ENCODE measurements around the gene STX8.
"Not testable (repeated sequence)": the region's sequence is repeated elsewhere in the genome, so short reads cannot be mapped to it uniquely, and the experiment has no call there.

Gene STX8

DNA sequence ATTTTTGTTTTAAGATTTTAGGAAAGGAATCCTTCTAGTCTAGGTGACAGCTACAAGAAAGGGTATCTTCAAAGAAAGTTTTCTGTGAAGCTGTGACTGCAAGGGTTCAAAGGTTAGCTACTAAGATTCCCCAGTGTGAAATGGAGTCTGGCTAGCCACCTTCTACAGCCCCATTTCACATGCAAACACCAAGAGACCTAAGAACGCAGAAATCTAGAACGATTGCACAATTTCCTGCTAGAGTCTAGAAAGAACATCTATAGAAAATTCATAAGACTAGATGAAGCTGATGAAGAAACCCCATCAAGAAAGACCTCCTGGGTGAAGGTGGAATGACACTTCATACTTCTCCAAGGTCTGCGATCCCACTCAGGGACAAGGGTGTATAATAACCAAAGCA is 77.1 kb downstream of the STX8 start:
- no peak for DNase-seq

DNA sequence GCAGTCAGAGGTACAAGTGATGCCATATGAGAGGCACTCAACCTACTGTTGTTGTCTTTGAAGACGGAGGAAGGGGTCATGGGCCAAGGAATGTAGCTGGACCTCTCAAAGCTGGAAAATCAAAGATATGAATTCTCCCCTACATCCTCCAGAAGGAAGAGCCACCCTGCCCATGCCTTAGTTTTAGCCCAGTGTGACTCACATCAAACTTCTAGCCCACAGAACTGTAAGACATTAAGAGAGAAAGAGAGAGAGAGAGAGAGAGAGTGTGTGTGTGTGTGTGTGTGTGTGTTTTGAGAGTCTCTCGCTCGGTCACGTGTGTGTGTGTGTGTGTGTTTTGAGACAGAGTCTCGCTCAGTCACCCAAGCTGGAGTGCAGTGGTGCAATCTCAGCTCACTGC is 87.1 kb downstream of the STX8 start:
- DNase-seq, result no peak

DNA sequence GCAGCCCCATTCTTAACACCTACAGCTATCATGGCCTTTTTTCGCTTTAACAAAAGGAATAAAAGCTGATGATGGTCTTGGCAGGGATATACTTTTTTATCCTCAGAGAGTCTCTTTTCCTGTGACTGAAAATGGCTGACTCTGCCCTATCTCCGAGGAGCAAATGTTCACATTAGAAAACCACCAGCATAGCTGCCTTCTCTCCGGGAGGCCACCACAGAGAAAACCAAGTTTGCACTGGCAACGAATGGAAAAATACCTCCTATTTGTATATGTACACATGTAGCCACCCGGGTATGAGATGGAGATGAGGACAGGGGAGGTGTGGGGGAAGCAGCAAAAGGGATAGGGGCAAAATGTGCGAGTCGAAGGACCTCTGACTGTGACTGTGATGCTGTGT is 88.2 kb downstream of the STX8 start:
- DNase-seq, result no peak

DNA sequence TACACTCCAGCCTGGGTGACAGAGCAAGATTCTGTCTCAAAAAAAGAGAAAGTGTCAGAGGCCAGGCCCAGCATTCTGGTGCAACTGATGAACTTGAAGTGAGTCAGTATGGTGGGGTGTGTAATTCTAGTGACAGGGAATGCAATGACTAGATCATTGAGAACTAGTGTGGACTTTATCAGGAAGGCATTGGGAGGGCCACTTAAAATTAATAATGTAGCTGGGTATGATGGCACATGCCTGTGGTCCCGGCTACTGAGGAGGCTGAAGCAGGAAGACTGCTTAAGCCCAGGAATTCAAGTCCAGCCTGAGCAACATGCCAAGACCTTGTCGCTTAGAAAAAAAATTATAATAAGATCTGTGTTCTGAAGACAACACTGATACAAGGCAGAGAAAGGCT is 90.8 kb downstream of the STX8 start:
- no peak for DNase-seq

DNA sequence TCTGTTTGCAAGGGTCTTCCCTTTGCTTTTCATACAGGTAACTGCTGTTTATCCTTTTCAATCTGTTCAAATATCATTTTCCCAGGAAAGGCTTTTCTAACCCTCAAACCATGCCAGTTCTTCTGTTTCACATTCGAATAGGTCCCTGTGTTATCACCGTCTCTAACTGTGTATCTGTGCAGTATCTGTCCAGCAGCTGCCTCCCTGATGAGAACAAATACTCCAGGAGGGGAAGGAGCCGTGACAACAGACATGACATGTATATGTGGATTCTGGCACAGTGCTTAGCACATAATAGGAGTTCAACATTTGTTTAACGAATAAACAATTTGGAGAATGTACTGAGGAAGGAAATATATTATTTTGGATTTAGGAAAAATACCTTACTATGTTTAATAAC is 95.7 kb downstream of the STX8 start:
- DNase-seq, result no peak

DNA sequence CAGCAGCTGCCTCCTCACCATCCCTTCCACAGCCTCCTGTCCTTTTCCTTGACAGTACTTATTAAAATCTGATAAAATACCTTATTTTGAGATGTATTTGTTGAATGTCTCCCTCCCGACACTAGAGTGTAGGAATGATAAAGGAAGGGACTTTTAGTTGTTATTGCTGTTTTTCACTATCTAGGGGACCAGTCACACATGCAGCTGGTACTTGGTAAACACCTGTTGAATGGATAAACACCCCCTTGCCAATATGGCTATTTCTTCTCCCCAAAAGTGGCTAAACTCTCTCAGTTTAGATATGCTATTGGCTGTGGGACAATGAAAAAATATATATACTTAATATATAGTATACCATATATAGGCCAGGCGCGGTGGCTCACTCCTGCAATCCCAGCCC is 96.7 kb downstream of the STX8 start:
- DNase-seq, result no peak

DNA sequence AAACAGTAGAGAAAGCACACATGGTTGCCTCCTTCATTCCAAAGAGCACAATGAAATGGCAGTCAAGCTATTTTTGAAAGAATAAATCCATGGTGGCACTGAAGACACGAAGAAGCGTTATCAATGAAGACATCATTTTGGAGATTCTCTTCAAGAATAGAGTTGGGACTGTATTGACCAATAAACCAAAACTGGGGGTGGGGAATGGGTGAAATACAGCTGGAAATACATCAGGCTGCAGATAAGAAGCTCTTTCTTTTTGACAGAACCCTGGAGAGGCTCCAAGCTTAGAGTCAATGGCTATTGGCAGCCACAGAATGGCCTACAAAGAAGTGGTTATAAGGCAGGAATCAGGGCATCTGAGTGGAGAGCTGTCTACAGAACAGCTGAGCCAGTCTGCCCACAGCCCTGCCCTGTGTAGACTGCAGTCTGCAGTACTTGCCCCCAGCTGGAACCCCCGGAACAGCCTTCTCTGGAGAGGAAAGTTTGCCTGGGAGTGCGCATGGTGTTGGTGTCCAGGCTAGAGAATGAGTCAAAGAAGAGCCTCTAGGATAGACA is 100.4 kb downstream of the STX8 start:
- DNase-seq, result no peak

DNA sequence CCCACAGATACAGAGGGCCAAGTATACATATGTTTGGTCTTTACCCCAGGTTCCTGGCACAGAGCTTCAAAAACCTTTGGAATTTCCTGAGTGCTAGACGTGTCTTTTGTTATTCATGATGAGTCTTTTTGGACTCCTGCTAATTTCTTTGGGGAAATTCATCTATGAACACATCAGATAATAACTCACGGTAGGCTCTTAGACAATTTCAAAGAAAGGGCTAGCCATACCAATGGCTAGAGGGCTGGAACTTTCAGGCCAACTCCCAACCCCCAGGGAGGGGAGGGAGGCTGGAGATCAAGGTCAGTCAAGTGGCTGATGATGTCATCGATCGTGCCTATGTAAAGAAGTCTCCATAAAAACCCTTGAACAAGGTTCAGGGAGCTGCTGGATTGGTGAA is 101.9 kb downstream of the STX8 start:
- no peak for DNase-seq

DNA sequence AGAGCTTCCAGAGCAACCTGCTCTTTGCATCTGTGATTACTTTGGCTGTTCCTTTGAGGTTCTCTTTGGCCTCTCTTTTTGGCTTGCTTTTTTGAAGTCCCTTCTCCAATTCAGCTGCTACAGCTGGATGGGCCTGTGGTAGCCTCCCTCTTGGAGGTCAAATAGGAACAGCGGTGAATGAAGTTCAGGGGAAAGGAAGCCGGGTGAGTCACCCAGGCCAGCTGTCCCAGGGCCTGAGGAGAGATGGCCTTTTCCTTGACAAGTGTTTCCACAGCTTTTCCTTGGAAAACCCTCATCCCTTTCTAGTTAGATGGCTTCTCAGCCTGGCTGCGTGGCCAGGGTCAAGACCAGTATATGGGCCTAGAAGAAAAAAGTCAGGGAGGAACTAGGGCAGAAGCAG is 103.1 kb downstream of the STX8 start:
- DNase-seq, result no peak

DNA sequence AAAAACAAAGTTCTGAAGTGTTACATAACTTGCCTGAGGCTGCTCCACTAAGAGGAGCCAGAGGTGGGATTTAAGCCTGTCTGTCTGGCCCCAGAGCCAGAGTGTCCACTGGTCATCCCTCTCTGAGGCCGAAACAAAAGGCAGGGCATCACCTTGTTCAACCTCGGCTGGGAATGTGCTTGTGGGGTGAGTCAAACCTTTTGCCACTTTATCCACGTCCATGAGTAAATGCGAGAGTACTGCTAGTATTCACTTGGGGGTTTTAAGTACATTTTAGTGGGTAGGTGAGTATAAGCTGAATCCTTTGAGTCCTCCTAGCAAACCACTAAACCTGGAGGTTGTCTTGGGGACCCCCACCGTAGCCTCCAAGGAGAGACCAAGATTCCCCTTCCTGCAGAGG is 103.5 kb downstream of the STX8 start:
- no peak for DNase-seq

DNA sequence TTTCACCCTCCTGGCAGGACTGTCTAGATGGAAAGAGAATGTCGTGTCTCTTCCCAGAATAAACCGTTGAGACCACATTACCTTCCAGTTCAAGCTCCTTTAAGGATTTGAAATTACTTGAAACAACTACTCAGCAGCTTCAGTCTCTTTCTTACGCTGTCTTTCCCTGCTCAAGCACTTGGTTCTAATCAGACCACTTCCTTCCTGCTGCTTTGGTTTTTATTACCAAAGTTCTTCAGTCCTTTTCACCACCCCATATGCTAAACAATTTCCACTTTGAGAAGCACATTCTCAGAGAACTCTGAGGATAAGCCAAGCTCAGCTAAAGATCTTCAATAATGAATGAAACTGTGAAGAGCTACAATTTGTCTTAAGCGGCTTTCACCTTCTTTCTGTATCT is 105.4 kb downstream of the STX8 start:
- DNase-seq, result peak in 1 of 5 experiments; percentile 89

DNA sequence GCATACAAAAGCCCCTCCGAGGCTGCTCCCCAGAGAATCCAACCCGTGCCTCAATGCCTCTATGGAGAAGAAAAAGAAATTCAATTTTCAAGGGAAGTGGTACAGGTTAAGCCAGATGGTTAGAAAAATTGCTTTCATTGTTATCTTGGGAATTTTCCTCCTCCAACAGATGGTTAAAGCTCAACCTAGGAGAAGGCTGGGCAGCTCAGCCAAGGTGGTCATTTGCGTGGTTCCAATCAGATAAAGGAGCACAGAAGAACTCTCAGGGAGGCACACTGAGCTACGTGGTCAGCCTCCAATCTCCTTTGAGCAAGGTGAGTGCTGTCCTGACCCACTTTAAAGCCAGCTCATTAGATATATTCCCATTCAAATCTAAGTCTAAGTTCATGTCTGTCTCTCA is 106.7 kb downstream of the STX8 start:
- no peak for DNase-seq

DNA sequence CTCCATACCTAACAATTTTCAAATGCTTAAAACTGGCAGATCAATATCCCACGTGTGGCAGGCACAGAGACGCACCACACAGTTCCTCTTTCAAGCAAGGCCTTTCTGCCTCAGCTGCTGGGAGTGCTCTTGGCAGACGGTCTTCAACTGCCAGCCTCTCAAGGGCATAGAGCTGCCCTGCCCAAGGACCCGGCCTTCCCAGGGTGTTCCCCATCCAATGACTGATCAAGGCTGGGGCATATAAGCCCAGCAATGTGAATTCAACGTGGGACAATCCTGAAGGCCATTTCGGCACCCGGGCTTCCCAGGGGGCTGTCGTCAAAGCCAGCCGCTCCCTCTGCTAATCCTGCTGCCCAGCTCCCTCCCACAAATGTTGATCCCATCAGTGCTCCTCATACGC is 107.1 kb downstream of the STX8 start:
- no peak for DNase-seq

DNA sequence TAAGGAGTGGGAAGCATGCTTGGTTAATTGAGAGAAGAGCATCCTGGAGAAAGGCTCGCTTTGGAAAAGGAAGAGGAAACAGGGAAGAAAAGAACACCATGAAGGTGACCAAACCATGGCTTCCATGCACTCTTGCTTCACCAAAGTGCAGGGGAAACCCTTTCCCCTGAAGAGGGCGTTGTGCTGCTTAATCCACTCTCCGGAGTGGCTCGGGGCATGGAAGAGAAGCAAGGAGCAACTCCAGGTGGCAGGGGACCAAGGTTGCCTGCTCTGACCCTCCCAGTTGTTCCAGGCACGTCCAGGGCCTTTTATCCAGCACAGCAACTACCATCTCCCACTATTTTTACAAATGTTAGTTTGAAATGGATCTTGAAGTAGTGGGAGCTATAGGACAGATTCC is 108.1 kb downstream of the STX8 start:
- DNase-seq, result no peak

DNA sequence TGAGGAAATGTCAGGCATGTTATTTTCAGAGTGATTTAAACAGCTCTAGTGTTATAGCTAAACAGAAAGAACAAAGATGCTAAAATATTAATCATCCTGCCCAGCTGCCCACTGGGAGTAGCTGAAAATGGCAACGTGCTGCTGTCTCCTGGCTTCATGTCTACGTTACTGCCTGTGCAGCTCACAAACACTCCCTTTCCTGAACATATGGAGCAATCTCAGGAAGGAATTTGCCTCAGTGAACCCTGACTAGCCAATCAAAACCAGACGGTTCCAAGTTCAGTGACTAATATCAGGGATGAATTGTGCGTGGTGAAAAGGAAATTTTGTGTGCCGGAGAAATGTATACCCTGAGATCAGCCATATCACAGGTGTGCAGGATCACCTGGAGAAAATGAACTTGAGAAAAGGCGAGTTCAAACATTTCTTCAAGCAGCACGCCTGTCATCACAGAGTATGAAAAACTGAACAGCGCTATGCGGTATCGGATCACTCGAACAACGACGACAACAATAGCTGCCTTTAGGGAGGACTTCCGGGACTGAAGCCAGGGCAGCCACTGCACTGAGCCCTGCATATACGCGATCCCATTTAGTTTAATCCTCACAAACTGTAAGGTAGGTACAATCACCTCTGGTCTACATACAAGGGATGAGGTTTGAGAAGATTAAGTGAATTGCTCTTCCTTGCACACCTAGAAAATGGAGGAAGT is 110.3 kb downstream of the STX8 start:
- no peak for DNase-seq

DNA sequence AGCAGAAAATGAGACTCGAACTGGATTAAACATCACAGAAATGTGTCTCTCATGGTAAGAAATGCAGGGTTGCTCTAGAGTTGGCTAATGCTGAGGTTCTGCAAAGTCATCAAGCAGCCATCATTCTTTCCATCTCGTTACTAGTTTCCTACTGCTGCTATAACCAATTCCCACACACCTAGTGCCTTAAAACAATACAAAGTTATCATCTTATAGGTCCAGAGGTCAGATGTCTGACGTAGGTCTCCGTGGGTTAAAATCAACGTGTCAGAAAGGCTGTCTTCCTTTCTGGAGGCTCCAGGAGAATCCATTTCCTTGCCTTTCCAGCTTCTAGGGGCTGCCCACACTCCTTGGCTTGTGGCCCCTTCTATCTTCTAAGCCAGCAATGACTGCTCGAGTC is 118.6 kb downstream of the STX8 start:
- no peak for DNase-seq

DNA sequence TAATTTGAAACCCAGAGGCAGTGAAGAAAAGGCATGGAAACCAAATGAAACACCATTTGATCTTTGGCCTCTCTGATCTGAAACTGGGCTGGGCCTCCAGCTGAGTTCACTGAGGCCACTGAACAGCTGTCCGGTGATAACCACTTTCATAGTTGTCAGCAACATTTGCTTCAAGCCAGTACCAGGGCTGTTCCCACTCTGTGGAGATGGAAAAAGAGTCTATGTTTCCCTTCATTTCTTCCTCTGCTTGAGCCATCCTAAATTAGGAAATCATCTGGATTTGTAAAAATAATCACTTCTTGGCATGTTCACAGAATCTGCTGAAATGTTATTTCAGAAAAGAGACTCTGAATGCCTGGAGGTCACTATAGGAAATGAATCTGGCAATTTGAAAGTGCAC is 119.3 kb downstream of the STX8 start:
- no peak for DNase-seq

DNA sequence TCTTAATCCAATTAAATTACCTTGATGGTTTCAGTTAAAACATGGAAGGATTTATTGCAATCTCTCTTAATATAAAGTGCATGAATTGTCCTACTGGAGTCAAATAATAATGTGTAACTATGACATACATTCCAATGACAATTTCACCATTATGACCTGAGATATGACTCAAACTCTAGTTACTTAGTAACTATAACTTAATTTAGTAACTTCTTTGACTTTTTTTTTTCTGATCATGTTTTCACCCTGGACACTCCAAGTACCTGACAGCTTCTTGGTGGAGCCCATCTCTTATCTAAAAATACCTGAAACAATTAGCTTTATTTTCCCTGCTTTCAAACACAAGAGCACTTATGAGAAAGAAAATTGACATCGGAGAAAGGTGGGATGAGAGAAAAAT is 123.7 kb downstream of the STX8 start:
- DNase-seq, result no peak

DNA sequence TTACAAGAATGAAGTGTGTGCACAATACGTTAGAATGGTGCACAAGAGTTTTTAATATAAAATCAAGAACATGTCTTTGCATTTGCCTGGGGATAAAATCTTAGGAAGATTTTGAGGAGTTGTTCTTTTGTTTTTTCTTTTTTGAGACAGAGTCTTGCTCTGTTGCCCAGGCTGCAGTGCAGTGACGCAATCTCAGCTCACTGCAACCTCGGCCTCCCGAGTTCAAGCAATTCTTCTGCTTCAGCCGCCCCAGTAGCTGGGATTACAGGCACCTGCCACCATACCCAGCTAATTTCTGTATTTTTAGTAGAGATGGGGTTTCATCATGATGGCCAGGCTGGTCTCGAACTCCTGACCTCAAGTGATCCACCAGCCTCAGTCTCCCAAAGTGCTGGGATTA is 128.3 kb downstream of the STX8 start:
- DNase-seq, result not testable (repeated sequence)

DNA sequence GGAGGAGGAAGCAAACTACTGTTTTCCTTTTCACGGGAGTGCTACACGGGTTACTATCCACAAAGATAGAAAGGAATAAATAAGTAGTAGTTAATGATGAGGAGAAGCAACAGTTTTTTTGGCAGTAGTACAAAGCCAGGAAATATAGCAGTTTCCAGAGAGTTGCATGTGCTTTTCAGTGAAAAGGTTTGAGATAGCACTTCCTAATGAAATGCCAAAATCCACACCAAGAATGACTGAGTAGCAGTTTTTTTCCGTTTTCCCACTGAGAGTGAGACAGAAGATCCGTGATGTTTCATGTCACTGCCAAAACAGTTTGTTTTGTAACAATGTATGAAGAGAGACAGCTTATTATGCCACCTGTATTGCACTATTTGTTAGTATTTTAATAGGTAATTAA is 129.1 kb downstream of the STX8 start:
- DNase-seq, result no peak

DNA sequence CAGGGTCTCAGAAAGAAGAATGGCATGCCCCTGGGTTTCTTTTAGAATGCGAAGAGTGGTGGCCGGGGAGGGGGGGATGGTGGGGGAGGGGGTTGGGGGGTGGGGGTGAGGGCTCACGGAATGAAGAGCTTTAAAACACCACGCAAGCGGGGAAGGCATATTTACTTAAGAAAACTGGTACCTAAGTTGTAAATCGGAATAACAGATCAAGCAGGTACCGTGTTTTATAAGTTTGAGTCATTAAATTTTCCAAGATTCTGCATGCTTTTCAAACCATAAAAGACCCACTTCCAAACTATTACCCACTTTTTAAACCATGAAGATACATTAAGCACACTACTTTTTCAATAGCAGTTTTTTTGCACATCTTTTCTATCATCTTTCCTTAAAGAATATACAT is 130.2 kb downstream of the STX8 start:
- DNase-seq, result no peak

DNA sequence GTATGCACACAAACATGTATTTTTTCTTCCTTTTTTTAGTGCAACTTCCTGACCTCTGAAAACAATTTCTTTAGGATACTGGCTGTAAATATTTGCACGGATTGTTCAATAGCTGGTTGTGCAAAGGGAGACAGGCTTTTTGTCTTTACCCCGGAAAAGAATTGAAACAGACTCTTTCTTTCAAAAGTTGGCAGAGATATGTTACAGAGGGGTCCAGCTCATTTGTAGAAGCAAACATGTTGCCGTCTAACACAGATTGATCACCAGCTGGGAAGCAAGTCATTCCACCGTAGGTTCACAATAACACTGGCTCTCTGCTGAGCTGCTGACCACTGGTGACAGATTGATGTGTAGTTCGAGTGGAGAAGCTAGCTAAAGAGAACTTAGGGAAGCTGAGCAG is 130.9 kb downstream of the STX8 start:
- DNase-seq, result no peak

DNA sequence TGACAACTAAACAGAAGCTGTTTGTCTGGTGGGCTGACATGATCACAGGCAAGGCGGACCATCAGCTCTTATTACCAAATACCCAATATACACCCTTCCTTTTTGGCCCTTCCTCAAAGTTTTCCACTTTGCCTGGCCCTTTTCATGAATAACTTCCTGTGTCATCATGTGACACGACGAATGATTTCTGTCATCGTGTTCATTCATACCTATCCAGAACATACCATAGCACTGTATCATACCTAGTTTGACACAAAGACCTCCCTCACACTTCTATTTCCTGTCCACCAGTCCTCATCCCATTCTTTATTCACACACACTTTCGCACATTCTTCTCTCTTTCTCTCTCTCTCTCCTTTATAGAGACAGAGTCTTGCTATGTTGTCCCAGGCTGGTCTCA is 131.8 kb downstream of the STX8 start:
- DNase-seq, result no peak

DNA sequence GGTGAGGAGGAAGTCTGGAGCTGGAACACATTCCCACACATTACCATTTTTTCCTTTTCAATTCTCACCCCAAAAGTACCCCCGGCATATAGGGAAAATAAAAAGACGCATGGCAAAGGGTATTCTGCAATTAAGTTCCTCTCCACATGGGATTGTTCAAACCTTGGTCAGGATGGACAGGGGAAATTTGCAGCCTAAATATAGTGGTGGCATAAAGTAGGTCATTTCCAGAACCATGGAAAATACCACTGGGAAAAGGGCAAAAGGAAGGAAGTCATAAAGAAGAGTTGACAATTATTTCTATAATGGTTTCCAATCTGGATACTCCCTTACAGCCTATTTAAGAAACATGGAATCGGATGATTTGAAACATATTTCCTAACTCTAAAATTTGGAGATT is 135.8 kb downstream of the STX8 start:
- no peak for DNase-seq

DNA sequence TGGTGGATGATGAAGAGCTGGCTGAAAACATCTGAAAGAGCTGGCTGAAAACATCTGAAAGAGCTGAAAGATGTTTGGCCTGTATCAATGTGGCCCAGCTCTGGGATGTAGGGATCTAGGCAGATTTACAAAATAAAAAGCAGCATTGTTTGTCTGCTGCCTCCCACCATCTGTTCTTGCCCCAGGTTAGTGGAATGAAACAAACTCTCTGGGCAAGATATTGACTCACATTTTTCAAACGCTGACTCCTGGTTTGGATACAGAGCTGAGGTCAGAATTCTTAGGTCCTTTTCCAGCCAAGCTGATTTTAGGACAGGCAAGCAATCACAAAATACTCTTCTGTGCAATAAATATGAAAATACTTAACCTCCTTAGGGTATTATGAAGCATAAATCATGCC is 139.0 kb downstream of the STX8 start:
- DNase-seq, result no peak
